Measurements from ENCODE around the gene LAMA4.

DNA sequence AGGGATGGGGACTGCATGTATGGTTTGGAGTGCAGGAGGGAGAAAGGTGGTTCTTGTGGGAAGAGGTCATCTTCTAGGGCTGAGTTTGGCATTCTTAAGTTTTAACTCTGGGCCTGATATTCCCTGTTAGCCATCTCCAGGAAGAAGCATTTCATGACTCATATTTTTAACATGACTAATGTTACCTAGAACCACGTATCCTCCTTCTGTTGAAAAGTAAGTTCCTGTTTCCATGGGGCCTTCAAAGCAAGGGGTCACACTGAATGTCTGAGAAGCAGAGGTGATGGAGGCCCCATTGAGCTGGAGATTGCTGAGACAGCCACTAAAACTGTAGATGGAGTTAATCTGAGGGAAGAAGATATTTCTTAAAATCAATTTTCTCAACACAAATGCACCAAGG lies 136.8 kb downstream of the LAMA4 start:
- TF ChIP-seq YY1 (IDR thresholded peaks at IDR 0.05; ENCODE audit: insufficient read depth, insufficient read length) (no peak), SUZ12 (IDR thresholded peaks at IDR 0.05; ENCODE audit: extremely low read depth, insufficient read depth, insufficient read length) (no peak), ZNF274 (IDR thresholded peaks at IDR 0.05; ENCODE audit: low read depth, low read length) (no peak)

Measured in NT2/D1 (cell line).